ENCODE measurements around the gene UTP14C.
"Not testable (repeated sequence)": the region's sequence is repeated elsewhere in the genome, so short reads cannot be mapped to it uniquely, and the experiment has no call there.

Gene UTP14C

DNA sequence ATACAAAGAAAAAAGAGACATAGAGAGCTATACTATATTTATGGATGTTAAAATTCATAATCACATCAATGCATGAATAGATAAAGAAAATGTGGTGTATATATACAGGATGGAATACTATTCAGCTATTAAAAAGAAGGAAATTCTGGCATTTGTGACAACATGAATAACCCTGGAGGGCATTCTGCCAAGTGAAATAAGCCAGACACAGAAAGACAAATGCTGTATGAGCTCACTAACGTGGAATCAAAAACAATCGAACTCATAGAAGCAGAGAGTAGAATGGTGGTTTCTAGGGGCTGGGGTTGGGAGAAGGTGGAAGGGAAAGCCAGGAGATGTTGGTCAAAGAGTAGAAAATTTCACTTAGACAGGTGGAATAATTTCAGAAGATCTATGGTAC, 24.0 kb downstream of the UTP14C start:
- Histone ChIP-seq H3K27ac (no peak overlapping the region), H3K4me3 (no peak overlapping the region)
- TF ChIP-seq, protein P1, sequence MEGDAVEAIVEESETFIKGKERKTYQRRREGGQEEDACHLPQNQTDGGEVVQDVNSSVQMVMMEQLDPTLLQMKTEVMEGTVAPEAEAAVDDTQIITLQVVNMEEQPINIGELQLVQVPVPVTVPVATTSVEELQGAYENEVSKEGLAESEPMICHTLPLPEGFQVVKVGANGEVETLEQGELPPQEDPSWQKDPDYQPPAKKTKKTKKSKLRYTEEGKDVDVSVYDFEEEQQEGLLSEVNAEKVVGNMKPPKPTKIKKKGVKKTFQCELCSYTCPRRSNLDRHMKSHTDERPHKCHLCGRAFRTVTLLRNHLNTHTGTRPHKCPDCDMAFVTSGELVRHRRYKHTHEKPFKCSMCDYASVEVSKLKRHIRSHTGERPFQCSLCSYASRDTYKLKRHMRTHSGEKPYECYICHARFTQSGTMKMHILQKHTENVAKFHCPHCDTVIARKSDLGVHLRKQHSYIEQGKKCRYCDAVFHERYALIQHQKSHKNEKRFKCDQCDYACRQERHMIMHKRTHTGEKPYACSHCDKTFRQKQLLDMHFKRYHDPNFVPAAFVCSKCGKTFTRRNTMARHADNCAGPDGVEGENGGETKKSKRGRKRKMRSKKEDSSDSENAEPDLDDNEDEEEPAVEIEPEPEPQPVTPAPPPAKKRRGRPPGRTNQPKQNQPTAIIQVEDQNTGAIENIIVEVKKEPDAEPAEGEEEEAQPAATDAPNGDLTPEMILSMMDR (IDR thresholded peaks at IDR 0.05), result no peak
- no peak for DNase-seq (ENCODE audit: low spot score)

DNA sequence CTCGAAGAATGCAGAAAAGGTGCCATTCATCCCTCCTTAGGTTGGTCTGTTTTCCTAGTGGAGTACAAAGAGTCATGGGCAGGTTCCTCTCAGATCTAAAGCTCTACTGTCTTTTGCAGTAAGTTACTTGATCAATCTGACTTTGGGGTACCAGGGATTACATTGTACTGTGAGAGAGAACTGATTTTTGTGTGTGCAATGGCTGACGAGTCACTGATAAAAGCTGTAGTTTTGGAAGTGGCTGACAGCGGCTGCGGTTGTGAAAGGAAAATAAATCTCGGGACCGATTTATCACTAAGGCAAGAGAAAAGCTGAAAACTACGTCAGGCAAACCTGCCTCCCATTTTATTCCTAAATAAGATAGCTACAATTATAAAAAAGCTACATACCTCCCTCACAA, 26.9 kb downstream of the UTP14C start:
- Histone ChIP-seq H3K4me3 (no peak overlapping the region), H3K27ac (no peak overlapping the region)
- TF ChIP-seq, protein P1 (IDR thresholded peaks at IDR 0.05), result no peak
- DNase-seq (ENCODE audit: low spot score), result no peak

DNA sequence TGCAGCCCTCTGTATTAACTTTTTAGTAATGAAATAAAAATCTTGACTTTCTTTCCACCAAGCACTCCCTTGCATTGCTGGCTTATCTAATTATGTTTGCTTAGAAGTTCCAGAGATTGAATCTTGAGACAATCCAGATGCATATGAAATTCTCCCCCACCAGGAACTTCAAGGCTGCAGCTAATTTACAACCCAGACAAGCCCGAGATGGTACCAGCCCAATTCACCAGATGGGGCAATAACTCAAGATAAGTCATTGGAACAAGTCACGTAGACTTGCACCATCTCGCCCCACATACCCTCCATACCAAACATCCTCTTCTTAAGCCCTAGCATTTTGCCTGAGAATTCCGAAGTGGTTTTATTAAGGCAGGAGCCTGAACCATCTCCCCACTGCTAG, 29.0 kb downstream of the UTP14C start:
- TF ChIP-seq, protein P1 (IDR thresholded peaks at IDR 0.05), result no peak
- no peak overlapping the region for H3K4me3 ChIP-seq
- H3K27ac ChIP-seq, result no peak overlapping the region
- DNase-seq (ENCODE audit: low spot score), result no peak

DNA sequence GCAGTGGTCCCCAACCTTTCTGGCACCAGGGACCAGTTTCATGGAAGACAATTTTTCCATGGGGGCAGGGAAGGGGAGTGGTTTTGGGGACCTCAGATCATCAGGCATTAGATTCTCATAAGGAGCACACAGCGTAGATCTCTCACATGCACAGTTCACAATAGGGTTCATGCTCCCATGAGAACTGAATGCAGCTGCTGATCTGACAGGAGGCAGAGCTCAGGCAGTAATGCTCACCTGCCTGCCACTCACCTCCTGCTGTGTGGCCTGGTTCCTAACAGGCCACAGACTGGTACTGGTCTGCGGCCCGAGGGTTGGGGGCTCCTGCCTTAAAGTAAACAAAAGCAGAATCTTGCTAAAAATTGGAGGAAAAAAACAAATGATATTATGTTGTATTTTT, 36.6 kb downstream of the UTP14C start:
- not testable (repeated sequence) for H3K4me3 ChIP-seq; DNase-seq (ENCODE audit: low spot score); H3K27ac ChIP-seq

DNA sequence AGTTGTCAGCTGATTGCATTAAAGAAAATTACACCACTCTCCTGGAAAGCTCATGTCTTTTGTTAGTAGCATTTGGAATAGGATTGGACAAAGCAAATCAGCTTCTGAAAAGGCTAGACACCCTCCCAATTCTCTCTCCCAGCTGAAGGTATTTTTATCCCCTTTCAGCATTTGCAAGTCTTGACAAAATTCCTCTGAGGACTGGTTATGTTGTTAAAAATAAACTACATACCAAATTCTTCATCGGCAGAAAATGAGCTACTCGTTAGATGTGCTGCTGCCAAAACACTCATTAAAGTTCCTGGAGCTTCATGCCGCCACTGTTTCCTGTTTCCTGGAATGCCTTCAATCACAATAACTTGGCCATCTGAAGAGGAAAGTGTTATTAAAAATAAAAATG, 37.1 kb downstream of the UTP14C start:
- TF ChIP-seq, protein P1 (IDR thresholded peaks at IDR 0.05), result no peak
- no peak overlapping the region for H3K4me3 ChIP-seq
- H3K27ac ChIP-seq, result no peak overlapping the region
- DNase-seq (ENCODE audit: low spot score), result no peak

DNA sequence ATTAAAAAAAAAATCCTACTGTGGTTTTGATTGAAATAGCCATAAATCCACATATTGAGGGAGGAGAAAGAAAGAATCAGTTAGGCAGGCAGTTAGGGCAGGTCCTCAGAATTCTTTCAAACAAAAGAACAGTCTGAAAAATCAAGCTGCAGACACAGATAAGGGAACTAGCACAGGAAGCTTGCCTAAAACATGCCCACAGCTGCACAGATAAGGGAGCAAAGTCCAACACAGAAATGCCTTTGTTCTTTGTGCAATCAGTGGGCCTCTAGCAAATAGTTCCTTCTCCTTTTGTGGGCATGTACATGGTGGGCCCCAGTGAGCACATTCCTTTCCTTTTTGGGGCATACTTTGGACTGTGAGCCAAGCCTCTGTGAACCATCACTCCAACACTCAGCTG, 42.7 kb downstream of the UTP14C start:
- Histone ChIP-seq H3K27ac (no peak overlapping the region), H3K4me3 (no peak overlapping the region)
- DNase-seq (ENCODE audit: low spot score), result no peak
- TF ChIP-seq, protein P1 (IDR thresholded peaks at IDR 0.05), result no peak

DNA sequence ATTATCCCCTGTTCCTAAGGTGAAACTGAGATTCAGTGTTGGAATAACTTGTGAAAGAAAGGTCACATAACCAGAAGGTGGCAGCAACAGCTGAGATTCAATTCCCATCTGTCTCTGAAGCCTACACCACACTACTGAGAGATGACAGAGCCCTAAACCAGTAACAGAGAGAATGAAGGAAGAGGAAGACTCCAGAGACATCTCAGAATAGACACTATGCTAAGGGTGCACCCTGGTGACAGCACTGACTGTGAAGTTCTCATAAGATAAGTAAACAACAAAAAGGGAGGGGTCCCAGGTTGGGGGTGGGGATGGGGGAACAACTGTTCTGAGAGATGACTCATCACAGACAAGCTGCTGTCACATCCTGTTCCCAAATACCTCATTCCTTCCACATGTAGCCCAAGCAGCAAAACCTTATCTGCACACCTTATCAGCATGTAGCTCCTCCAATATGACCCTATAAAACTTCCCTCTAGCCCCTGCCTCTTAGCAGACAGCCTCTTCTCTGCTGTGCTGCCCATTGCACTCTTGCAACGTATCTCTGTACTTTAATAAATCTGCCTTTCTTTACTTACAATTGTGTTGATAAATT, 46.5 kb downstream of the UTP14C start:
- Histone ChIP-seq H3K27ac (no peak overlapping the region), H3K4me3 (no peak overlapping the region)
- TF ChIP-seq, protein P1 (IDR thresholded peaks at IDR 0.05), result no peak
- DNase-seq (ENCODE audit: low spot score), result no peak
